22Rv1 (cell line): ENCODE results near the gene PDE3B.
"Not testable (repeated sequence)": the region's sequence is repeated elsewhere in the genome, so short reads cannot be mapped to it uniquely, and the experiment has no call there.

Experiments
- H3K27ac ChIP-seq: fragments of 450-650 bp; 2 replicates; pipeline ENCODE4 v1.5.1; 2017
- CTCF ChIP-seq: fragments of 450-650 bp; IDR thresholded peaks from 2 replicates; pipeline ENCODE4 v1.5.1; 2017; ENCODE audit warnings: mild to moderate bottlenecking
- ZFX ChIP-seq: fragments of 450-650 bp; IDR thresholded peaks from 2 replicates; pipeline ENCODE4 v1.6.1; 2017; ENCODE audit warnings: antibody characterized with exemption, borderline replicate concordance

The PDE3B gene

GRCh38 chr11:14677146-14677545, 33.5 kb downstream of the PDE3B start:
- no peak for TF ChIP-seq ZFX
- TF ChIP-seq CTCF, result no peak
- H3K27ac ChIP-seq, result no peak overlapping the region

- TF ChIP-seq ZFX (no peak), CTCF (no peak)
- H3K27ac ChIP-seq, result no peak overlapping the region
Observed at GRCh38 chr11:14678350-14678749, 34.7 kb downstream of the PDE3B start.

DNA sequence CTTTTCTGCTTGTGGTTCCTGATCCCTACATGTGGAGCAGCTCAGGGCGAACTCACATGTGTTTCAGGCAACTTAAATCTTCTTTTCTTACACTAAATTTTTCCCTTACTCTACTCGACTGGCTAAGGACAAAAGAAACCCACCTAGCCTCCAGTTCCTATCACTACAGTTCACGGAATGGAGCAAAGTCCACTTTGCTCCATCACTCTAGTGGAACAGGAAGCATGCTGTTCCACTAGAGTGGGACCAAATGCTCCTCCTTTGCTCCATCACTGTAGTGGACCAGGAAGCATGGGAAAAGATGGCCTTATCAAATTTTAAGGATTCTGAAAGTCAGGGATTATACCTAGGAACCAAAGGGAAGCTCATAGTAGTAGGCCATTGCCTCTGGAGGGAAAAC, 36.1 kb downstream of the PDE3B start:
- TF ChIP-seq CTCF (no peak), ZFX (no peak)
- no peak overlapping the region for H3K27ac ChIP-seq

GRCh38 chr11:14684234-14684915, 40.8 kb downstream of the PDE3B start:
- H3K27ac ChIP-seq, result not testable (repeated sequence)

GRCh38 chr11:14687456-14687855, 43.9 kb downstream of the PDE3B start:
- TF ChIP-seq ZFX (no peak), CTCF (no peak)
- H3K27ac ChIP-seq, result no peak overlapping the region

DNA sequence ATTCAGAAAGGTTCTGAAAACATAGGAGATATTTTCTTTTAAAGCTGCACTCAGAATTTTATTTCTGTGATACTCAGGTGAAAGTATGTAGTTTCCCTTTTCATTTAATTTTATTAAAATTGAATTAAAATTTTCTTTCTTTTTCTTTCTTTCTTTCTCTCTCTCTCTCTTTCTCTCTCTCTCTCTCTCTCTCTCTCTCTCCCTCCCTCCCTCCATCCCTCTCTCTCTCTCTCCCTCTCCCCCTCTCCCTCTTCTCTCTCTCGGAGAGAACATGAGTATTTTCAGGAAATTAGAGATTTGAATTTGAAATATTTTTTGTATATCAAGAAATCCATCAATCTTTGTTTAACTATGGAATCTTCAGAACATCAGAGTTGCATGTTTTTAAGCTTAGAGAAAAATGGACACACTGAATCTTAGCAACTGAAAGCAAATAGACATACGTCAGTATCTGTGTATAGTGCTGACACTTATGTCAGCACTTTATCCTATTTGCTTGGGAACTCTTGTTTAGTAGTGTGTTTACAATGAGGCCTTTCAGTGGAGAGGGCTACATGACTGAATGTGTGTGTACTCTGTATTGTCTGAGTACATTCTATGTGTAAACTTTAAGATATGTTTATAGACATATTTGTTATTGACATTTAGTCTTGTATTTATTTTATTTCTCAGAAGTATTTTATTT, 44.5 kb downstream of the PDE3B start:
- TF ChIP-seq CTCF, result no peak
- no peak for TF ChIP-seq ZFX

GRCh38 chr11:14695656-14696055, 52.1 kb downstream of the PDE3B start:
- H3K27ac ChIP-seq, result not testable (repeated sequence)

More for the DNA sequence above, 44.5 kb downstream of the PDE3B start:
- 0 out of 2 replicates have a peak overlapping the region, but pooled peaks have one; percentile 19 for H3K27ac ChIP-seq

- TF ChIP-seq ZFX (no peak), CTCF (no peak)
- H3K27ac ChIP-seq, result no peak overlapping the region
Observed at GRCh38 chr11:14698771-14699170, 55.2 kb downstream of the PDE3B start.
